Measurements from ENCODE around the gene PLAAT4.
"Not testable (repeated sequence)": the region's sequence is repeated elsewhere in the genome, so short reads cannot be mapped to it uniquely, and the experiment has no call there.

PLAAT4 gene

GRCh38 chr11:63511048-63511748 lies 25.4 kb upstream of the PLAAT4 start:
- DNase-seq, result no peak

DNA sequence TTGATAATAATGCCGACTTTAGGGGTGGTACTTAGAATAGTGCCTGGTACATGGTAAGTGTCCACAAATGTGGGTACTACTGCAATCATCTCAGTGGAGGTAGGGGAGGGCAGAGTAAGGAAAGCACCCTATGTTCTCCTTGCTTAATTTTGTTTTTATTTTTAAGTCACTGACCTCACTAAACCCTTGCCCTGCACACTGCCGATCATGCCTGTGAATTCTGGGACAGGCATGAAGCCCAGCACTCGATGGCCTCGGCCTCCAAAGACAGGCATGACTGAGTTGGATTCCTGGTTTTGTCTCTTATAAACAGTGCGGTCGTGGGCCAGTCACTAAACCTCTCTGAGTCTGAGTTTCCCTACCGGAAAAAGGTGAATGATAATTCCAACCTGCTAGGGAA lies 23.8 kb upstream of the PLAAT4 start:
- no peak for DNase-seq

- DNase-seq, result no peak
Observed at GRCh38 chr11:63516109-63516508, 20.5 kb upstream of the PLAAT4 start.

- no peak for DNase-seq
Observed at GRCh38 chr11:63517156-63517555, 19.5 kb upstream of the PLAAT4 start.

DNA sequence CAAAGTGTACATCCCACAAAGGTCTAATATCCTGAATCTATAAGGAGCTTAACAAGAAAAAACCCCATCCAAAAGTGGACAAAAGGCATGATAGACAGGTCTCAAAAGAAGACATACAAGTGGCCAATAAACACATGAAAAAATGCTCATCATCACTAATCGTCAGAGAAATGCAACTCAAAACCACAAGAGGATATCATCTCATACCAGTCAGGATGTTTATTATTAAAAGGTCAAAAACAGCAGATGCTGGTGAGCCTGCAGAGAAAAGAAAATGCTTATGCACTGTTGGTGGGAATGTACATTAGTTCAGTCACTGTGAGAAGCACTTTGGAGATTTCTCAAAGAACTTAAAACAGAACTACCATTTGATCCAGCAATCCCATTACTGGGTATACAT lies 18.1 kb upstream of the PLAAT4 start:
- no peak for DNase-seq

DNA sequence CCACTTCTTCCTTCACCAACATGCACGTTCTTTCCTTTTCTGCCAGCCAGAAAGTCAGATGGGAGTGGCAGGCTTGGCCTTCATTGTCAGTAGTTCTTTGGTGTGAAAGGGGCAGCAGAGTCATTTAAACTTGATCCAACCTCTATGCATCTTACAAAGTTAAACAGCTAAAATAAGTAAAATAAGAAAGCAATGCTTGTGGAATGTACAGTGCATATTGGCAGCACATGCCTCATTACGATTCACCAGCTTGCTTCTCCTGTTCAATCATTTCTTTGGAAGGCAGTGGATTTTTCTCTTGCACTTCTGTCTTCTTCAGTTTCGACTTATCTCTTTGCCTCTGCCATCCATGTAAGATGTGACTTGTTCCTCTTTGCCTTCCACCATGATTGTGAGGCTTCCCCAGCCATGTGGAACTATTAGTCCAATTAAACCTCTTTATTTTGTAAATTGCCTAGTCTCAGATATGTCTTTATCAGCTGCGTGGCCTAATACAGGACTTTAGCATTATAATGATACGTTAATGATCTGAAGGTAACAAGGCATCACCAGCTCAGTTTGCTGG lies 15.9 kb upstream of the PLAAT4 start:
- no peak for DNase-seq

GRCh38 chr11:63521896-63522295 lies 14.7 kb upstream of the PLAAT4 start:
- no peak for DNase-seq

DNA sequence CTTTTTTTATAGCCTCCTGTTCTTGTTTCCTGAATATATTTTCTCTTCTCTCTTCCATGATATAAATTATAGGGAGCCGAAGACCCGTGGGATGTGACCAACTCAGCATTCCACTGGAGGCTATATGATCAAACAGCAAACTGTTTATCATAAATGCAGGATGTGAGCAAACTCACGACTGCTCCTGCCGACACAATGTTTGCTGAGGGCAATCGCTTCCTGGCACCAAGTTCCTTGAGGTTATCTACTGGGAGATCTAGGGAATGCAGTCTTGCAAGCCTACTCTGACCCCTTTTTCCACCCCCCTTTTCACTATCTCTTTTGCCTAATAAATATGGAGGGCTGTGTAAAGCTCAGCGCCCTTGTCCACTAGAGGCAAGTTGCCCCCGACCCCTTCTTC lies 13.5 kb upstream of the PLAAT4 start:
- no peak for DNase-seq

DNA sequence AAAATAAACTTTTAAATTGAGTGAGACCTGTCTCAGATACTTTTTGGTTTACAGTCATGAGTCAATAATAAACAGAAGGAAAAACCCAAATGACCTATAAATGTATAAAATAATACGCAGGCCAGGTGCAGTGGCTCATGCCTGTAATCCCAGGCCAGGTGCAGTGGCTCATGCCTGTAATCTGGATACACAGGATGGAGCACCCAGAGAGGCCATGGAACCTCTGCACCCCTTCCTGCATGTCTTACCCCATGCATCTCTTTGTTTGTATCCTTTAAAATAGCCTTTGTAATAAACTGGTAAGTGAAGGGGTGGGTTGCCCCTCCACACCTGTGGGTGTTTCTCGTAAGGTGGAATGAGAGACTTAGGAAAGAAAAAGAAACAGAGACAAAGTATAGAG lies 8.9 kb upstream of the PLAAT4 start:
- no peak for DNase-seq

DNA sequence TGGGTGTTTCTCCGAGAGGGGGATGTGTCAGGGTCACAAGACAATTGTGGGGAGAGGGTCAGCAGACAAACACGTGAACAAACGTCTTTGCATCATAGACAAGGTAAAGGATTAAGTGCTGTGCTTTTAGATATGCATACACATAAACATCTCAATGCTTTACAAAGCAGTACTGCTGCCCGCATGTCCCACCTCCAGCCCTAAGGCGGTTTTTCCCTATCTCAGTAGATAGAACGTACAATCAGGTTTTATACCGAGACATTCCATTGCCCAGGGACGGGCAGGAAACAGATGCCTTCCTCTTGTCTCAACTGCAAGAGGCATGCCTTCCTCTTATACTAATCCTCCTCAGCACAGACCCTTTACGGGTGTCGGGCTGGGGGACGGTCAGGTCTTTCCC lies 8.5 kb upstream of the PLAAT4 start:
- not testable (repeated sequence) for DNase-seq

- not testable (repeated sequence) for DNase-seq
Observed at GRCh38 chr11:63528729-63529278, 7.8 kb upstream of the PLAAT4 start.

DNA sequence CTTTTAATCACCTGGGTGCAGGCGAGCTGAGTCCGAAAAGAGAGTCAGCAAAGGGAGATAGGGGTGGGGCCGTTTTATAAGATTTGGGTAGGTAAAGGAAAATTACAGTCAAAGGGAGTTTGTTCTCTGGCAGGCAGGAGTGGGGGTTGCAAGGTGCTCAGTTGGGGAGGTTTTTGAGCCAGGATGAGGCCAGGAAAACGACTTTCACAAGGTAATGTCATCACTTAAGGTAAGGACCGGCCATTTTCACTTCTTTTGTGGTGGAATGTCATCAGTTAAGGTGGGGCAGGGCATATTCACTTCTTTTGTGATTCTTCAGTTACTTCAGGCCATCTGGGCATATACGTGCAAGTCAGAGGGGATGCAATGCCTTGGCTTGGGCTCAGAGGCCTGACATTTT lies 7.2 kb upstream of the PLAAT4 start:
- not testable (repeated sequence) for DNase-seq

- DNase-seq, result no peak
Observed at GRCh38 chr11:63530021-63530420, 6.6 kb upstream of the PLAAT4 start.

DNA sequence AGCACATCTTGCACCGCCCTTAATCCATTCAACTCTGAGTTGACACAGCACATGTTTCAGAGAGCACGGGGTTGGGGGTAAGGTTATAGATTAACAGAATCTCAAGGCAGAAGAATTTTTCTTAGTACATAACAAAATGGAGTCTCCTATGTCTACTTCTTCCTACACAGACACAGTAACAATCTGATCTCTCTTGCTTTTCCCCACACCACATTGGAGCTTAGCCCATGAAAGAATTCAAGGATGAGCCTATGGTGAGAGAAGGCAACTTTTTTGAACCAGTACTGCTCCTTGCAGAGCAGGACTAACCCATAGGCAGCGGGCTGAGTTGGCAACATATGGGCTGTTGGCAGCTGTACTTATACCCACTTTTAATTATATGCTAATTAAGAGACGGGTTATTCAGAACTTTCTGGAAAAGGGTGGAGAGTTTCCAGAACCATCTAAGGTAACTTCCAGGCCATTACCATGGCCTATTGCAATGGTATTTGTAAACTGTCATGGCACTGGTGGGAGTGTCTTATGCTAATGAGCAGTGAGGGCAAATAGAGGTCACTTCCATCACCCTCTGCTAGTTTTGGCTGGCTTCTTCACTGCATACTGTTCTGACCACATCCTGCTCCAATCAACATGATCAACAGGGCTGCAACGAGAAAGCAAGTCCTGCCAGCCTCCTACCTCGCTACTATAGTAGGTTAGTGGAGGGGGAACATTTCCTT lies 5.4 kb upstream of the PLAAT4 start:
- not testable (repeated sequence) for DNase-seq

- DNase-seq, result no peak
Observed at GRCh38 chr11:63532117-63532516, 4.5 kb upstream of the PLAAT4 start.

GRCh38 chr11:63532799-63533475 lies 3.7 kb upstream of the PLAAT4 start:
- no peak for DNase-seq

DNA sequence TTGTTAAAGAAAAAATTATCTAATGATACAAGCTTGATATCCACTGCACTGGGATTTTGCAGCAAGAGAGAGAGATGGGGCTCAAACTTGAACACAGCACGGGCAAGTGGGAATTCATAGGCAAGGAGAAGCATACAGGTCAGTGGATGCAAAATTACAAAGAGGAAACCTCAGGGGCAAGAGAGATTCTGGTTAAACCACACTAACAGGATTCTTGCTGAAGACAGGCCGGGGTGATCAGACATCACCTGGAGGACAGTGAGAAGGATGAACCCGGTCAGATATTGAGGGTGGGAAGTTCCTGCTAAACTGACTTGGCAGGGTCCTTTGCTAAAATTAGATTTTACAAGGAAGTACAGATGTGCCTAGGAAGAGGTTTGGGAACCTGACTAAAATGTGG lies 2.5 kb upstream of the PLAAT4 start:
- no peak for DNase-seq

DNA sequence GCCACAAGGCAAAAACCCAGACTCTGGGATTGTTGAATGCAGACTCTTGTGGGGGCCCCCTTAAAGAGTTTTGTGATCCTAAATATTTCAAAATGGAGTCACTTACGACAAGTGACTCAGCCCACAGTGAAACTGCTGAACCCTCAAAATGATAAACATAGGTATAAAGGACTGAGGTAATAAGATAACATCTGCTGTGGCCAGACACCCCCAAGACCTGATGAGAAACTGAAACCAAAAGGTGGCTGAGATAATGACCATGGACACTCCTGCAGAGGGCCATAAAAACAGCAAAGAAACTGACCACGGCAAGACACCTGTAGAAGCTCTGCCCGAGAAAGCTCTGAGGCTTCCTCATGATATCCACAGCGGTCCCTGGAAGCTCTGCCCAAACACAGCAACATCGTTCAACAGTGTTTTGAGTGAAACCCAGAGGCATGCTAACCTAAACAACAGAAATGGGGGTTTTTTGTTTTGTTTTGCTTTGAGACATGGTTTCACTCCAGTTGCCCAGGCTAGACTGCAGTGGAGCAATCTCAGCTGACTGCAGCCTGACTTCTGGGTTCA lies 1.6 kb upstream of the PLAAT4 start:
- DNase-seq, result no peak

DNA sequence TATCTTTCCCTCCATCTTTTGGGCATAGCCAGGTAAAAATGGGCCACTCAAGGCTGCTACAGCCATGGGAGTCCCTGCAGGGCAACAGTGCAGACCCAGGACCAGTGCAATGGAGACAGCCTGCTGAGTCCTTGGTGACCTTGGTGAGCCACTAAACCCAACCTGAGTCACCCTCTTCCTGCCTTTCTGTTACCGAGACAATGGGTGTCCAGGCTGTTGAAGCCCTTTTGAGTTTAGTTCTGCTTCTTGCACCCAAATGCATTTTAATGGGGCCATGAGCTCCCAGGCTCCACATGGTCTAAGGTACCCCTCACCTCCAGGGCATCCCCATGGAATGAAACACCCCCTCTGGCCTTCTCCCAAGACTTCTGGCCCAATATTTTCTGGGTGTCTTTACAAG lies 874 bp upstream of the PLAAT4 start:
- no peak for DNase-seq

DNA sequence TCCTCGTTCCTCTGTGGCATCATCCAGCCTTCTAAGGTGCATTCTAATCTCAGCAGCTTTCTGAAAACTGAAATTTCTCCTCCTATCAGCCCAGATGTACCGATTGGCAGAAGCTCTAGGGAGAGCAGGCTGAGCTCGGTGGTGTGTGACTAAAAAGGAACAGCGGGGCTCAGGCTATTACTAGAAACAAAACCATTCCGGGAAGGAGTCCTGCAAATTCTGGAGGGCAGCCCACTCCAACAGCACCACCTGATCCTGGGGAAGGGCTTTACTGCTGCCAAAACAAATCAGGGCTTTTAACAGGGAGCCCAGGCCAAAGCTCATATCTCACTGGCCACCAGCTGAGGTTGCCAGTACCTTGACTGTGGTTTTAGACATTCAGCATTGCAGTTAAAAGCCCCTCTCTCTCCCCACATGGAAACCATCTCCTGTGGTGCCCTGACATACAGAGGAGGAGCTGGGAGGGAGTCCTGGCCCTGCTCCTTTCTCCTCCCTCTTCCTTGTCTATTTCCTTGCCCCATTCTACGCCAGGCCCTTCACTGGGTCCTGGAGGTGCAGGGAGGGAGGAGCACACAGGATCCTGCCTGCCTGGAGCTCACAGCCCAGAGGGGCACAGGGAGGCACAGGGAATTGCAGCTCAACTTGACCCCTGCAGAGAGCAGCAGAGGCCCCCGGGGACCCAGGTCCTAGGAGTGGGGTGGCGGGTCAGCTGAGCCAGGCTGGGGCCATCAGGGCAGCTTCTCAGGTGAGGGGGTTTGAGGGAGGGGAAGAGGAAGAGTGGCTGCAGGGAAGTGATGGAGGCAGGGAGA lies 889 bp downstream of the PLAAT4 start:
- DNase-seq, result peak; percentile 52

DNA sequence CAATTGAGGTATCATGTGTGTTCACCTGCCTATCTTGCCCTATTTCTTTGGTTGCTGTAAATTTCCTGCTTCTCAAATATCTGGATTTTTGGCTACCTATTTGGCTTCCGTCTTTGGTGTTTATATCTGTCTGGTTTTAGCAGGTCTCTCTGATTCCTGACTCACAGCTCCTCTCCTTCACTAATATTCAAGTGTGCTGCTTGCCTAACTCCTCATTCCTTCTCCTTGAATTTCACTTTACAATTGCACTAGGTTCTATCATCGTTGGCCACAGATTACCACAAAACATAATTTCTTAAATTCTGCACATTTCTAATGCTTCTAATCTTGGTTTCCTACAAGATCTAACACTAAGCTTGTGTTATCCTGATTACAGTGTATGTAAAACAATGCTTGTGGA lies 5.9 kb downstream of the PLAAT4 start:
- not testable (repeated sequence) for DNase-seq

- DNase-seq, result no peak
Observed at GRCh38 chr11:63543711-63544110, 7.1 kb downstream of the PLAAT4 start.
